Neural cell (in vitro differentiated cells): ENCODE measurements around the gene SLC6A9.

Experiments
- EP300 ChIP-seq: fragments of 450-650 bp; conservative IDR thresholded peaks from 2 replicates; pipeline ENCODE4 v1.6.1; 2014; ENCODE audit warnings: antibody characterized with exemption, mild to moderate bottlenecking, moderate library complexity; ENCODE audit not compliant: poor library complexity, severe bottlenecking
- EZH2 ChIP-seq: fragments of 200-600, 300-800 bp; shearing (Covaris generic), sonication (generic); IDR thresholded peaks from 2 replicates; pipeline ENCODE4 v1.6.1; 2014; ENCODE audit warnings: antibody characterized with exemption, low read length, borderline replicate concordance, mild to moderate bottlenecking; ENCODE audit not compliant: insufficient read depth, poor library complexity, severe bottlenecking
- POLR2AphosphoS5 ChIP-seq: IDR thresholded peaks from 2 replicates; pipeline ENCODE4 v1.6.1; 2012
- RAD21 ChIP-seq: fragments of 450-650 bp; conservative IDR thresholded peaks from 2 replicates; pipeline ENCODE4 v1.6.1; 2014; ENCODE audit warnings: antibody characterized with exemption, mild to moderate bottlenecking, moderate library complexity
- SMC3 ChIP-seq: fragments of 450-650 bp; conservative IDR thresholded peaks from 2 replicates; pipeline ENCODE4 v1.6.1; 2014; ENCODE audit warnings: antibody characterized with exemption, mild to moderate bottlenecking, moderate library complexity; ENCODE audit not compliant: poor library complexity
- TAF1 ChIP-seq: IDR thresholded peaks from 2 replicates; pipeline ENCODE4 v1.6.1; 2012; ENCODE audit warnings: low read depth
- TF ChIP-seq, protein P1 (sequence below): fragments of 450-650 bp; IDR thresholded peaks from 2 replicates; pipeline ENCODE4 v1.5.1; 2014; ENCODE audit warnings: antibody characterized with exemption, mild to moderate bottlenecking, moderate library complexity; ENCODE audit not compliant: poor library complexity, severe bottlenecking
- TF ChIP-seq, protein P2 (sequence below): IDR thresholded peaks from 2 replicates; pipeline ENCODE4 v1.6.1; 2012; ENCODE audit warnings: borderline replicate concordance

DNA sequence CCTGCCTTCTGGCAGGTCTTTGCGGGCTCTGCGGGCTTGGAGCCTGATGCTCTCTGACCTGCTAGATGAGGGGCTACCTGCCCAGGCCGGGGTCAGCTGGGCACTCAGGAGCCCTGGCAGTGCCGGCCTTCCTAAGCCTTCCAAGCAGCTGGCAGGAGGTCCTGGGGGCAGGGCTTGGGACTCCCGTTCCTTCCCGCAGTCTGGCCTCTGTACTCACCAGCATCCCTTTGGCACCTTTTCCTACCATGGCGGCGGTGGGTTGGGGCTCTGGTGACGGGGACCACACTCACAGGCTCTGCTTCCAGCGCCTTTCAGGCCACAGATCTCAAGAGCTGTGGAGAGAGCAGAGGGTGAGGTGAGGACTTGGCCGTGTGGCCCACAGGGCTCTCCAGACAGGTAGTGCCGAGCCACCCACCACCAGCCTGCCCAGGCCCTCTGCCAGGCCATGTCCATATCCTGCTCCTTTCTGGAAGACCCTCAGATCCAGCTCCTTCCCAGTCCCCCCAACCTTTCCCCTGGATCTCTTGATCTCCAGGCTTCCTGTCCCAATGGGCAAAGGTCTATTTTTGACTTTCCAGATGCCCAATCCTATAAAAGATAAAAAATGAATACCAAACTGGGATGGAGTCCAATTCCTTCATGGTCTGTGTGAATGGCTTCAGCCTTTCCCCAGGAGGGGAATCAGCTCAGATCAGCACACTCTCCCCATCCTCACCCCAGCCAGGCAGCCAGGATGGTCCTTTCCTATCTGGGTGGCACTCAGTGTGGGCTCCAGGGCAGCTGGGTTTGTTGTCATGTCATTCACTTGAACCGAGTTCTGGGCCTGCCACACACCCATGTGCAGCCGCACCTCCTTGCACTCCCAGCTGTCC is 7.0 kb downstream of the SLC6A9 start:
- no peak for TF ChIP-seq RAD21
- TF ChIP-seq TAF1: no peak
- TF ChIP-seq, protein P1, sequence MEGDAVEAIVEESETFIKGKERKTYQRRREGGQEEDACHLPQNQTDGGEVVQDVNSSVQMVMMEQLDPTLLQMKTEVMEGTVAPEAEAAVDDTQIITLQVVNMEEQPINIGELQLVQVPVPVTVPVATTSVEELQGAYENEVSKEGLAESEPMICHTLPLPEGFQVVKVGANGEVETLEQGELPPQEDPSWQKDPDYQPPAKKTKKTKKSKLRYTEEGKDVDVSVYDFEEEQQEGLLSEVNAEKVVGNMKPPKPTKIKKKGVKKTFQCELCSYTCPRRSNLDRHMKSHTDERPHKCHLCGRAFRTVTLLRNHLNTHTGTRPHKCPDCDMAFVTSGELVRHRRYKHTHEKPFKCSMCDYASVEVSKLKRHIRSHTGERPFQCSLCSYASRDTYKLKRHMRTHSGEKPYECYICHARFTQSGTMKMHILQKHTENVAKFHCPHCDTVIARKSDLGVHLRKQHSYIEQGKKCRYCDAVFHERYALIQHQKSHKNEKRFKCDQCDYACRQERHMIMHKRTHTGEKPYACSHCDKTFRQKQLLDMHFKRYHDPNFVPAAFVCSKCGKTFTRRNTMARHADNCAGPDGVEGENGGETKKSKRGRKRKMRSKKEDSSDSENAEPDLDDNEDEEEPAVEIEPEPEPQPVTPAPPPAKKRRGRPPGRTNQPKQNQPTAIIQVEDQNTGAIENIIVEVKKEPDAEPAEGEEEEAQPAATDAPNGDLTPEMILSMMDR: no peak
- no peak for TF ChIP-seq POLR2AphosphoS5
- TF ChIP-seq EP300: no peak
- TF ChIP-seq, protein P2, sequence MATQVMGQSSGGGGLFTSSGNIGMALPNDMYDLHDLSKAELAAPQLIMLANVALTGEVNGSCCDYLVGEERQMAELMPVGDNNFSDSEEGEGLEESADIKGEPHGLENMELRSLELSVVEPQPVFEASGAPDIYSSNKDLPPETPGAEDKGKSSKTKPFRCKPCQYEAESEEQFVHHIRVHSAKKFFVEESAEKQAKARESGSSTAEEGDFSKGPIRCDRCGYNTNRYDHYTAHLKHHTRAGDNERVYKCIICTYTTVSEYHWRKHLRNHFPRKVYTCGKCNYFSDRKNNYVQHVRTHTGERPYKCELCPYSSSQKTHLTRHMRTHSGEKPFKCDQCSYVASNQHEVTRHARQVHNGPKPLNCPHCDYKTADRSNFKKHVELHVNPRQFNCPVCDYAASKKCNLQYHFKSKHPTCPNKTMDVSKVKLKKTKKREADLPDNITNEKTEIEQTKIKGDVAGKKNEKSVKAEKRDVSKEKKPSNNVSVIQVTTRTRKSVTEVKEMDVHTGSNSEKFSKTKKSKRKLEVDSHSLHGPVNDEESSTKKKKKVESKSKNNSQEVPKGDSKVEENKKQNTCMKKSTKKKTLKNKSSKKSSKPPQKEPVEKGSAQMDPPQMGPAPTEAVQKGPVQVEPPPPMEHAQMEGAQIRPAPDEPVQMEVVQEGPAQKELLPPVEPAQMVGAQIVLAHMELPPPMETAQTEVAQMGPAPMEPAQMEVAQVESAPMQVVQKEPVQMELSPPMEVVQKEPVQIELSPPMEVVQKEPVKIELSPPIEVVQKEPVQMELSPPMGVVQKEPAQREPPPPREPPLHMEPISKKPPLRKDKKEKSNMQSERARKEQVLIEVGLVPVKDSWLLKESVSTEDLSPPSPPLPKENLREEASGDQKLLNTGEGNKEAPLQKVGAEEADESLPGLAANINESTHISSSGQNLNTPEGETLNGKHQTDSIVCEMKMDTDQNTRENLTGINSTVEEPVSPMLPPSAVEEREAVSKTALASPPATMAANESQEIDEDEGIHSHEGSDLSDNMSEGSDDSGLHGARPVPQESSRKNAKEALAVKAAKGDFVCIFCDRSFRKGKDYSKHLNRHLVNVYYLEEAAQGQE: no peak
- TF ChIP-seq EZH2: no peak
- TF ChIP-seq SMC3: no peak
